Measurements from ENCODE around the gene HMGN1.

DNA sequence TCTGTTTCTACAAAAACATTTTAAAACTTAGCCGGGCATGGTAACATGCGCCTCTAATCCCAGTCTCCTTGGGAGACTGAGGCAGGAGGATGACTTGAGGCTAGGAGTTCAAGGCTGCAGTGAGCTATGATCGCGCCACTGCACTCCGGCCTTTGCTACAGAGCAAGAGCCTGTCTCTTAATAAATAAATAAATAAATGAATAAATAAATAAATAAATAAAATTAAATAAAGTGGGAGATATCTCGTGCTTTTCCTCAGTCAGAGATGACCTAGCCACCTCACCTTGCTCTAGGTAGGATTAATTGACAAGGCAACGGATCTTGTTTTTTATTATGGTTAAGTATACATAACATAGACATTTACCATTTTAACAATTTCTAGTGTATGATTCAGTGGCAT is 21.2 kb downstream of the HMGN1 start:
- TF ChIP-seq, protein P1, sequence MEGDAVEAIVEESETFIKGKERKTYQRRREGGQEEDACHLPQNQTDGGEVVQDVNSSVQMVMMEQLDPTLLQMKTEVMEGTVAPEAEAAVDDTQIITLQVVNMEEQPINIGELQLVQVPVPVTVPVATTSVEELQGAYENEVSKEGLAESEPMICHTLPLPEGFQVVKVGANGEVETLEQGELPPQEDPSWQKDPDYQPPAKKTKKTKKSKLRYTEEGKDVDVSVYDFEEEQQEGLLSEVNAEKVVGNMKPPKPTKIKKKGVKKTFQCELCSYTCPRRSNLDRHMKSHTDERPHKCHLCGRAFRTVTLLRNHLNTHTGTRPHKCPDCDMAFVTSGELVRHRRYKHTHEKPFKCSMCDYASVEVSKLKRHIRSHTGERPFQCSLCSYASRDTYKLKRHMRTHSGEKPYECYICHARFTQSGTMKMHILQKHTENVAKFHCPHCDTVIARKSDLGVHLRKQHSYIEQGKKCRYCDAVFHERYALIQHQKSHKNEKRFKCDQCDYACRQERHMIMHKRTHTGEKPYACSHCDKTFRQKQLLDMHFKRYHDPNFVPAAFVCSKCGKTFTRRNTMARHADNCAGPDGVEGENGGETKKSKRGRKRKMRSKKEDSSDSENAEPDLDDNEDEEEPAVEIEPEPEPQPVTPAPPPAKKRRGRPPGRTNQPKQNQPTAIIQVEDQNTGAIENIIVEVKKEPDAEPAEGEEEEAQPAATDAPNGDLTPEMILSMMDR (IDR thresholded peaks at IDR 0.05) = no peak
- TF ChIP-seq POLR2A (IDR thresholded peaks at IDR 0.05) = no peak
